Measurements from ENCODE around the gene CTNNA3. TPM values are rescaled to one million over a fixed set of nuclear protein-coding genes. Genes with fewer than 3 reads are reported as not detected.

CTNNA3 gene
- total RNA-seq, 1 donor from 2014 or later: 0.30 TPM

DNA sequence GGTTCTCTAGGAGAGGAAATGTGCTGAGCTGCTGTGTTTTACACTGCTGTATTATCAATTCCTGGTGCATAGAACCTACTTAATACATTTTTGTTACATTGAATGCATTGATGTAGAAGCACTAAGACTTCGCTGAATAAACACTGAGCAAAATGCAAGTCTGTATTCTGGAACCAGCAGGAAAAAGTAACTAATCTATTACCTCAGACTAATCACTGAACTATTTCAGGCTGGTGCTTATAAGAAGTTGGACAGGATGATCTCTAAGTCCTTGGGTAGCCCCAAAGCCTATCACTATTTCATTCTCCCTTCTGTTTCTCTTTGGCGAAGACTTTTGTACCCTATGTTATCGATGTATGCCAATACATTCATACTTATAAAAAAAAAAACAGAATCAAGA lies 857.3 kb downstream of the CTNNA3 start:
- H3K36me3 Mint-ChIP-seq (ENCODE audit: unreplicated experiment): no peaks in the 10 kb centered on the region
- H3K27ac Mint-ChIP-seq (ENCODE audit: unreplicated experiment): no peak overlapping the region
- no peaks in the 10 kb centered on the region for H3K9me3 Mint-ChIP-seq (ENCODE audit: unreplicated experiment)
- no peak for DNase-seq (ENCODE audit: extremely low spot score, unreplicated experiment)
- peaks cover 17% of the 10 kb centered on the region for H3K4me1 Mint-ChIP-seq (ENCODE audit: unreplicated experiment)
- TF ChIP-seq, protein P1, sequence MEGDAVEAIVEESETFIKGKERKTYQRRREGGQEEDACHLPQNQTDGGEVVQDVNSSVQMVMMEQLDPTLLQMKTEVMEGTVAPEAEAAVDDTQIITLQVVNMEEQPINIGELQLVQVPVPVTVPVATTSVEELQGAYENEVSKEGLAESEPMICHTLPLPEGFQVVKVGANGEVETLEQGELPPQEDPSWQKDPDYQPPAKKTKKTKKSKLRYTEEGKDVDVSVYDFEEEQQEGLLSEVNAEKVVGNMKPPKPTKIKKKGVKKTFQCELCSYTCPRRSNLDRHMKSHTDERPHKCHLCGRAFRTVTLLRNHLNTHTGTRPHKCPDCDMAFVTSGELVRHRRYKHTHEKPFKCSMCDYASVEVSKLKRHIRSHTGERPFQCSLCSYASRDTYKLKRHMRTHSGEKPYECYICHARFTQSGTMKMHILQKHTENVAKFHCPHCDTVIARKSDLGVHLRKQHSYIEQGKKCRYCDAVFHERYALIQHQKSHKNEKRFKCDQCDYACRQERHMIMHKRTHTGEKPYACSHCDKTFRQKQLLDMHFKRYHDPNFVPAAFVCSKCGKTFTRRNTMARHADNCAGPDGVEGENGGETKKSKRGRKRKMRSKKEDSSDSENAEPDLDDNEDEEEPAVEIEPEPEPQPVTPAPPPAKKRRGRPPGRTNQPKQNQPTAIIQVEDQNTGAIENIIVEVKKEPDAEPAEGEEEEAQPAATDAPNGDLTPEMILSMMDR (IDR thresholded peaks at IDR 0.05): no peak
- H3K27me3 Mint-ChIP-seq (ENCODE audit: unreplicated experiment): no peaks in the 10 kb centered on the region
- no peak overlapping the region for H3K4me3 Mint-ChIP-seq (ENCODE audit: unreplicated experiment)

- no peak for DNase-seq (ENCODE audit: extremely low spot score, unreplicated experiment)
- H3K4me1 Mint-ChIP-seq (ENCODE audit: unreplicated experiment): peaks cover 17% of the 10 kb centered on the region
- TF ChIP-seq, protein P1 (IDR thresholded peaks at IDR 0.05): no peak
- H3K27ac Mint-ChIP-seq (ENCODE audit: unreplicated experiment): no peak overlapping the region
- no peaks in the 10 kb centered on the region for H3K9me3 Mint-ChIP-seq (ENCODE audit: unreplicated experiment)
- no peaks in the 10 kb centered on the region for H3K36me3 Mint-ChIP-seq (ENCODE audit: unreplicated experiment)
- H3K4me3 Mint-ChIP-seq (ENCODE audit: unreplicated experiment): no peak overlapping the region
- no peaks in the 10 kb centered on the region for H3K27me3 Mint-ChIP-seq (ENCODE audit: unreplicated experiment)
Measured at GRCh38 chr10:66837990-66838389, 858.0 kb downstream of the CTNNA3 start.

GRCh38 chr10:66837335-66837734 lies 858.7 kb downstream of the CTNNA3 start:
- TF ChIP-seq, protein P1 (IDR thresholded peaks at IDR 0.05): no peak
- Mint-ChIP-seq H3K4me3 (ENCODE audit: unreplicated experiment) (no peak overlapping the region), H3K27me3 (ENCODE audit: unreplicated experiment) (no peaks in the 10 kb centered on the region), H3K4me1 (ENCODE audit: unreplicated experiment) (peaks cover 17% of the 10 kb centered on the region), H3K9me3 (ENCODE audit: unreplicated experiment) (peaks cover 3% of the 10 kb centered on the region), H3K27ac (ENCODE audit: unreplicated experiment) (no peak overlapping the region), H3K36me3 (ENCODE audit: unreplicated experiment) (no peaks in the 10 kb centered on the region)
- DNase-seq (ENCODE audit: extremely low spot score, unreplicated experiment): no peak

DNA sequence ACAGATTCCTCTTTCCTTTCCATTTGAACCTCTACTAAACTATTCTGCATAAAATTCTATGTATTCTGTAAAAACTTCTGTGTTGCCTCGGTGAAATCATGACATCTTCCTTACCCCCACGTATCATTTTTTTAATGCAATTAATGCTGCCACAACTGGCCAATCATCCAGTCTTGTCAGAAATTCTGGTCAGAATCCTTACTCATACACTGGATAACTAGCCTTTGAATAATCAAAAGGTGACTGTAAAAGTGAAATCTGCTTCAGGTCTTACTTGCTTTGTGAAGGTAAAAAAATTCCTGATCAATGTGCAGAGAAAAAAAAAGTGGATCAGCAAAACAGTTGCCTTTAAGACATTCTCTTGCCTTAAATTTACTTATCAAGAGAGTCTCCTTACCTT lies 859.2 kb downstream of the CTNNA3 start:
- Mint-ChIP-seq H3K36me3 (ENCODE audit: unreplicated experiment) (no peaks in the 10 kb centered on the region), H3K27me3 (ENCODE audit: unreplicated experiment) (no peaks in the 10 kb centered on the region), H3K27ac (ENCODE audit: unreplicated experiment) (no peak overlapping the region), H3K4me1 (ENCODE audit: unreplicated experiment) (peaks cover 17% of the 10 kb centered on the region), H3K9me3 (ENCODE audit: unreplicated experiment) (peaks cover 3% of the 10 kb centered on the region), H3K4me3 (ENCODE audit: unreplicated experiment) (no peak overlapping the region)
- no peak for DNase-seq (ENCODE audit: extremely low spot score, unreplicated experiment)
- TF ChIP-seq, protein P1 (IDR thresholded peaks at IDR 0.05): no peak

DNA sequence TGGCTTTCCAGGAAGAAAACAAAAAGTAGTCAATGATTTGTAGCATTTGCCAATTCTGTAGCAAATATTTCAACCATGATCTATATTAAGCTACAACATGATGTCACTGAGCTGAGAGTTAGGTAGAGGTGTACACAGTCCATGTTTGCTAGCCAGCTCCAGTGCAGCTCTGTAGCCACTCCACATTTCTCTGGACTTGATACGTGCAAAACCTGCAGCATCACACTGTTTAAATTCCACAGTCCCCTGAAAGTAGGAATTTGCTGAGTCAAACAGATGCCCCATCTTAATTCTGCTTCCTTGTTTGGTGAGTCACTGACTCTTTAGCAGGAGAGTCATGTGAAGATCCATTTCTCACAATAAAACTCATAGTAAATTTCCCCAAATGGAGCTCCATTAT lies 859.9 kb downstream of the CTNNA3 start:
- Mint-ChIP-seq H3K4me1 (ENCODE audit: unreplicated experiment) (peaks cover 17% of the 10 kb centered on the region), H3K27ac (ENCODE audit: unreplicated experiment) (no peak overlapping the region)

More for the DNA sequence above, 859.9 kb downstream of the CTNNA3 start:
- Mint-ChIP-seq H3K9me3 (ENCODE audit: unreplicated experiment) (peaks cover 3% of the 10 kb centered on the region), H3K36me3 (ENCODE audit: unreplicated experiment) (no peaks in the 10 kb centered on the region), H3K4me3 (ENCODE audit: unreplicated experiment) (no peak overlapping the region), H3K27me3 (ENCODE audit: unreplicated experiment) (no peaks in the 10 kb centered on the region)
- no peak for DNase-seq (ENCODE audit: extremely low spot score, unreplicated experiment)
- TF ChIP-seq, protein P1 (IDR thresholded peaks at IDR 0.05): no peak
